IMR-90 (cell line): Measurements from ENCODE around the gene DDOST. TPM values are rescaled to one million over a fixed set of nuclear protein-coding genes. Genes with fewer than 3 reads are reported as not detected.

Experiments
- ATAC-seq: fragments of 200-7000 bp; cut with Tn5 transposase; 2 replicates; pipeline ENCODE4 v1.9.1; 2020; ENCODE audit warnings: low read depth, mild to moderate bottlenecking, moderate library complexity
- BruUV-seq: library from RNA; stranded (reverse); fragments of 400-500 nt; replicated peaks from 2 replicates; lab custom pipeline; 2021; lab: Mats Ljungman, UMichigan
- CTCF ChIA-PET: fragments of 300-600 bp; formaldehyde crosslinking; extraction: SDS; loops from one replicate; lab custom pipeline; 2021; ENCODE audit warnings: antibody characterized with exemption; lab: Yijun Ruan, JAX
- POLR2A ChIA-PET: fragments of 300-600 bp; sonication (Branson Sonifier 250); formaldehyde crosslinking; loops from one replicate; lab custom pipeline; 2022; ENCODE audit warnings: antibody characterized with exemption; ENCODE audit not compliant: unreplicated experiment; lab: Charles Lee
- DNase-seq: peaks from one replicate; pipeline ENCODE4 v3.0.0; 2013
- H2AFZ ChIP-seq: replicated peaks from 2 replicates; pipeline ENCODE3; 2013; ENCODE audit warnings: low read length, mild to moderate bottlenecking; ENCODE audit not compliant: poor library complexity
- H2AK5ac ChIP-seq: 2 replicates; pipeline ENCODE4 v1.6.1; 2013; ENCODE audit warnings: low read depth, low read length, inconsistent platforms
- H2AK9ac ChIP-seq: replicated peaks from 2 replicates; pipeline ENCODE3; 2013; ENCODE audit warnings: mild to moderate bottlenecking, low read depth, low read length, moderate library complexity; ENCODE audit not compliant: poor library complexity
- H2BK120ac ChIP-seq: 2 replicates; pipeline ENCODE4 v1.6.1; 2013; ENCODE audit warnings: low read depth, low read length, inconsistent platforms
- H2BK15ac ChIP-seq: 3 replicates; pipeline ENCODE4 v1.6.1; 2013; ENCODE audit warnings: low read depth, low read length, inconsistent platforms
- H2BK20ac ChIP-seq: 2 replicates; pipeline ENCODE4 v1.6.1; 2013; ENCODE audit warnings: low read depth, mild to moderate bottlenecking, inconsistent platforms, low read length, moderate library complexity
- H2BK5ac ChIP-seq: 2 replicates; pipeline ENCODE4 v1.6.1; 2013; ENCODE audit warnings: mild to moderate bottlenecking, low read depth, low read length, inconsistent platforms; ENCODE audit not compliant: poor library complexity, severe bottlenecking
- H3K14ac ChIP-seq: replicated peaks from 2 replicates; pipeline ENCODE4 v1.6.1; 2013; ENCODE audit warnings: low read depth, low read length, inconsistent platforms
- H3K18ac ChIP-seq: 2 replicates; pipeline ENCODE4 v1.6.1; 2013; ENCODE audit warnings: low read depth, low read length, control low read depth
- H3K23ac ChIP-seq: 2 replicates; pipeline ENCODE4 v1.6.1; 2013; ENCODE audit warnings: low read depth, low read length, inconsistent platforms
- H3K27ac ChIP-seq: 2 replicates; pipeline ENCODE4 v1.5.1; 2013; ENCODE audit warnings: mild to moderate bottlenecking, control low read depth, low read length; ENCODE audit not compliant: insufficient read depth
- H3K27me3 ChIP-seq: 2 replicates; pipeline ENCODE4 v1.6.1; 2013; ENCODE audit warnings: low read length; ENCODE audit not compliant: control insufficient read depth, insufficient read depth
- H3K36me3 ChIP-seq: 2 replicates; pipeline ENCODE4 v1.6.1; 2013; ENCODE audit warnings: low read length, mixed read lengths; ENCODE audit not compliant: control insufficient read depth, insufficient read depth
- H3K4ac ChIP-seq: 2 replicates; pipeline ENCODE4 v1.6.1; 2013; ENCODE audit warnings: low read depth, low read length, inconsistent platforms
- H3K4me1 ChIP-seq: 2 replicates; pipeline ENCODE4 v1.6.1; 2013; ENCODE audit warnings: low read length, mixed read lengths; ENCODE audit not compliant: control insufficient read depth, insufficient read depth
- H3K4me2 ChIP-seq: 2 replicates; pipeline ENCODE4 v1.6.1; 2013; ENCODE audit warnings: low read depth, mild to moderate bottlenecking, control low read depth, low read length, moderate library complexity
- H3K4me3 ChIP-seq: 2 replicates; pipeline ENCODE4 v1.5.1; 2013; ENCODE audit warnings: low read depth, mild to moderate bottlenecking, control low read depth, low read length, moderate library complexity; ENCODE audit not compliant: insufficient read depth
- H3K56ac ChIP-seq: 2 replicates; pipeline ENCODE4 v1.6.1; 2013; ENCODE audit warnings: low read length, inconsistent platforms; ENCODE audit not compliant: insufficient read depth; ENCODE audit errors: extremely low read depth
- H3K79me1 ChIP-seq, 2 experiments: 2 replicates each; pipeline ENCODE4 v1.6.1; 2013; ENCODE audit warnings: low read length in 2 of 2, inconsistent platforms in 1 of 2, low read depth in 1 of 2
- H3K9ac ChIP-seq: 2 replicates; pipeline ENCODE4 v1.6.1; 2013; ENCODE audit warnings: low read depth, low read length, control low read depth
- H3K9me1 ChIP-seq: 2 replicates; pipeline ENCODE4 v1.6.1; 2013; ENCODE audit warnings: low read length, inconsistent platforms; ENCODE audit not compliant: insufficient read depth
- H3K9me3 ChIP-seq: 2 replicates; pipeline ENCODE4 v1.6.1; 2013; ENCODE audit warnings: low read length; ENCODE audit not compliant: control insufficient read depth, insufficient read depth
- H4K20me1 ChIP-seq: 2 replicates; pipeline ENCODE4 v1.6.1; 2013; ENCODE audit warnings: low read length, inconsistent platforms; ENCODE audit not compliant: insufficient read depth
- H4K5ac ChIP-seq: 2 replicates; pipeline ENCODE4 v1.6.1; 2013; ENCODE audit warnings: mild to moderate bottlenecking, low read depth, low read length, control low read depth
- H4K8ac ChIP-seq, 2 experiments: 2 replicates each; pipeline ENCODE4 v1.6.1; 2013; ENCODE audit warnings: low read depth in 2 of 2, low read length in 2 of 2, control low read depth in 1 of 2, inconsistent platforms in 1 of 2
- H4K91ac ChIP-seq: 2 replicates; pipeline ENCODE4 v1.6.1; 2013; ENCODE audit warnings: low read depth, low read length, inconsistent platforms; ENCODE audit not compliant: insufficient read depth
- POLR2A ChIP-seq: IDR thresholded peaks from 2 replicates; pipeline ENCODE4 v1.6.1; 2012; ENCODE audit warnings: mild to moderate bottlenecking, low read depth, low read length
- RCOR1 ChIP-seq: IDR thresholded peaks from 2 replicates; pipeline ENCODE4 v1.6.1; 2012; ENCODE audit warnings: mild to moderate bottlenecking, low read length, improper control_type of control experiment; ENCODE audit not compliant: insufficient replicate concordance
- WGBS, 2 experiments: methylation state at CpG; one replicate each; pipeline versions ENCODE4 v1.1.5 to v1.1.7; 2013; ENCODE audit warnings: missing lambda C conversion rate in 2 of 2; ENCODE audit not compliant: insufficient read length in 1 of 2; ENCODE audit errors: extremely low coverage in 2 of 2; 5-methylcytosine and 5-hydroxymethylcytosine counted together
- dilution Hi-C: fragments of 300-500 bp; cut with HindIII; formaldehyde crosslinking; loops from one replicate; pipeline ENCODE4 v1.14.3; 2018; ENCODE audit warnings: low sequenced_read_pairs; ENCODE audit not compliant: unreplicated experiment
- in situ Hi-C: fragments of 300-500 bp; cut with MboI; formaldehyde crosslinking; loops from 3 replicates; pipeline ENCODE4 v1.14.3; 2019; ENCODE audit warnings: low sequenced_read_pairs, inconsistent platforms, mixed read lengths
- intact Hi-C: fragments of 100-400 bp; cut with micrococcal nuclease; formaldehyde crosslinking; loops from 2 replicates; pipeline ENCODE4 v1.10.0; 2022
- polyA plus RNA-seq, 3 experiments: library from polyadenylated mRNA; depleted of rRNA; stranded (reverse); fragments of >200 nt; gene quantifications; 2 replicates each; pipeline ENCODE4 v1.2.3, GENCODE V29; 2012; ENCODE audit warnings: low replicate concordance in 1 of 3
- total RNA-seq: library from RNA; depleted of rRNA; stranded (reverse); fragments of >200 nt; gene quantifications from 2 replicates; pipeline ENCODE4 v1.2.3, GENCODE V29; 2012

Gene DDOST
- total and polyA plus RNA-seq, 2 of the 4 experiments (the other 2 are of a cell fraction) = 179 to 477 TPM

DNA sequence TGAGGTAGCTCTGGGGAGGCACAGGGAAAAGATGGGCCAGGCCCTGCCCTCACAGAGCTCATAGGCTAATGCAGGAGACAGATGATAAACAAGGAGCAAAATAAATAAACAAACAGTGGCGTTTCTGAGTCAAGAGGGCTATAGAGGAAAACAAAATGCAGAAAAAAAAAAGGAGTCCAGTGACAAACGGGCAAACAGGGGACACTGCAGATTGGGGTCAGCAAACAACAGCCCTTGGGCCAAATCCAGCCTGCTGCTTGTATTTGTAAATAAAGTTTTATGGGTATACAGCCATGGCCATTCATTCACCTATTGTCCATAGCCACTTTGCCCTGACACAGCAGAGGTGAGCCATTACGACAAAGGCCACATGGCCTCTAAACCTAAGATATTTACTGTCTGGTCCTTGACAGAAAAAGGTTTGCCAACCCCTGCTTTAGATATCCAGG, 47.0 kb downstream of the DDOST start:
- intact Hi-C loops = no loop called here
- Histone ChIP-seq H4K8ac (peak overlapping the region; percentile 6 to 54; a peak in 1 of 4 replicates), H3K27me3 (no peaks in the 10 kb centered on the region), H2AFZ (peak overlapping the region; percentile 89), H3K18ac (peak overlapping the region; percentile 61; the same call in 1 of the 2 replicates), H3K9me3 (no peaks in the 10 kb centered on the region), H4K20me1 (no peaks in the 10 kb centered on the region), H4K91ac (peak overlapping the region; percentile 53), H3K36me3 (no peaks in the 10 kb centered on the region), H2BK20ac (peak overlapping the region; percentile 84), H3K27ac (peak overlapping the region; percentile 1; the same call in 1 of the 2 replicates), H3K9me1 (peaks cover 10% of the 10 kb centered on the region), H3K56ac (peak overlapping the region; percentile 68; the same call in 1 of the 2 replicates), H3K4ac (peak overlapping the region; percentile 71), H2BK15ac (peak overlapping the region; percentile 62), H3K23ac (0 out of 2 replicates have a peak overlapping the region, but pooled peaks have one; percentile 11), H3K14ac (peak overlapping the region; percentile 4), H4K5ac (peak overlapping the region; percentile 95; the same call in 1 of the 2 replicates), H2BK5ac (peak overlapping the region; percentile 66), H3K4me3 (no peak overlapping the region), H2AK9ac (no peak overlapping the region), H3K9ac (no peak overlapping the region), H3K4me2 (no peak overlapping the region), H2BK120ac (peak overlapping the region; percentile 77), H3K4me1 (peaks cover 15% of the 10 kb centered on the region), H3K79me1 (no peaks in the 10 kb centered on the region), H2AK5ac (peak overlapping the region; percentile 80; the same call in 1 of the 2 replicates)
- WGBS, 2 experiments = 0% methylated on average over 2 of the region's 3 CpGs; no CpG with 5 or more reads in 1 of the 2 experiments
- CTCF ChIA-PET = interaction anchor here (0.7 to 1.2 kb wide), 2 partner anchors 20 to 39 kb away, joined by 3 to 9 read pairs; no protein-coding TSS in a partner anchor
- POLR2A ChIA-PET = no interaction called here
- in situ Hi-C loops = no loop called here
- ATAC-seq = no peak
- dilution Hi-C loops = no loop called here
- BruUV-seq = no TSS peak
- DNase-seq = no peak
- TF ChIP-seq RCOR1 (peak; percentile 21), POLR2A (no peak)
